ENCODE measurements around the gene NPC1L1. TPM values are rescaled to one million over a fixed set of nuclear protein-coding genes. Genes with fewer than 3 reads are reported as not detected.

Gene NPC1L1
- total and polyA plus RNA-seq, 2 of the 13 experiments (the other 11 are each of a cell fraction or from before 2014, with no cell fraction given) = 4.8 to 14.5 TPM

DNA sequence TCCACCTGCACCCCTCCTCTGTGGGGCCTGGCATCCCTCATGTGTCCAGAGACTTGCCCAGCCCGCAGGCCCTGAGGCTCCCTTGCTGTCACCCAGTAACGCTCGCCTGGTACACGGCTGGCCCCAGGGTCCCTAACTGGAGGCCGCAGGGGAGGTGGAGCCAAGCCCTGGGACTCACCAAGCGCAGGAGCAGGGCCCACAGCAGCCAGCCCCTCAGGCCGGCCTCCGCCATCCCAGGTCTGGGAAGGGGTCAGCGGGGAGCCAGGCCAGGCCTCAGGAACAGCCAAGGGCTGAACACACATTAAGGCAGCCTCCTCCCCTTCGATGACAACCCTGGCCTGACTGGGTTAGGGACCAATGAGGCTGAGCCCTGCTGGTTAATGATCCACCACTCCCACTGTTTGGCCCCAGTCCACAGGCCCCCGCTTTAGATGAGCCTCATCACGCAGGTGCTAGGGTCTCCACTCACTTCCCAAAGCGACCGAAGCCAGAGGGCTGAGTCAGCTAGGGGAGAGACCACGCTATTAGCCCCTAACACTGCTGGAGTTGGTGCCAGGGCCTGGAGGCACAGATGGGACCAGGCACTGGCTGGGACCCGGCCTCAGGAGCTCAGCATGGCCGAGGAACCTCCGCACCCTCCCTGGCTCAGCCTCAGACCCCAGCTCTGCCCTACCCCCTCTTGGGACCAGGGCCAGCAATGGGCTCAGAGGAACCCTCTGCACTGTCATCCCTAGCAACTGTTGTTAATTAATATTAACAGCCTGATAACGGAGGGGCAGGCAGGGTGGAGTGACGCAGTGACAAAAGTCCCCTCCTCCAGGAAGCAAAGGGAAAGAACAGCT lies at the start of gene NPC1L1 (continued):
- TF ChIP-seq, protein P1, sequence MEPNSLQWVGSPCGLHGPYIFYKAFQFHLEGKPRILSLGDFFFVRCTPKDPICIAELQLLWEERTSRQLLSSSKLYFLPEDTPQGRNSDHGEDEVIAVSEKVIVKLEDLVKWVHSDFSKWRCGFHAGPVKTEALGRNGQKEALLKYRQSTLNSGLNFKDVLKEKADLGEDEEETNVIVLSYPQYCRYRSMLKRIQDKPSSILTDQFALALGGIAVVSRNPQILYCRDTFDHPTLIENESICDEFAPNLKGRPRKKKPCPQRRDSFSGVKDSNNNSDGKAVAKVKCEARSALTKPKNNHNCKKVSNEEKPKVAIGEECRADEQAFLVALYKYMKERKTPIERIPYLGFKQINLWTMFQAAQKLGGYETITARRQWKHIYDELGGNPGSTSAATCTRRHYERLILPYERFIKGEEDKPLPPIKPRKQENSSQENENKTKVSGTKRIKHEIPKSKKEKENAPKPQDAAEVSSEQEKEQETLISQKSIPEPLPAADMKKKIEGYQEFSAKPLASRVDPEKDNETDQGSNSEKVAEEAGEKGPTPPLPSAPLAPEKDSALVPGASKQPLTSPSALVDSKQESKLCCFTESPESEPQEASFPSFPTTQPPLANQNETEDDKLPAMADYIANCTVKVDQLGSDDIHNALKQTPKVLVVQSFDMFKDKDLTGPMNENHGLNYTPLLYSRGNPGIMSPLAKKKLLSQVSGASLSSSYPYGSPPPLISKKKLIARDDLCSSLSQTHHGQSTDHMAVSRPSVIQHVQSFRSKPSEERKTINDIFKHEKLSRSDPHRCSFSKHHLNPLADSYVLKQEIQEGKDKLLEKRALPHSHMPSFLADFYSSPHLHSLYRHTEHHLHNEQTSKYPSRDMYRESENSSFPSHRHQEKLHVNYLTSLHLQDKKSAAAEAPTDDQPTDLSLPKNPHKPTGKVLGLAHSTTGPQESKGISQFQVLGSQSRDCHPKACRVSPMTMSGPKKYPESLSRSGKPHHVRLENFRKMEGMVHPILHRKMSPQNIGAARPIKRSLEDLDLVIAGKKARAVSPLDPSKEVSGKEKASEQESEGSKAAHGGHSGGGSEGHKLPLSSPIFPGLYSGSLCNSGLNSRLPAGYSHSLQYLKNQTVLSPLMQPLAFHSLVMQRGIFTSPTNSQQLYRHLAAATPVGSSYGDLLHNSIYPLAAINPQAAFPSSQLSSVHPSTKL (CRISPR knock-in tag; IDR thresholded peaks at IDR 0.05) = no peak
- TF ChIP-seq ZNF205 (CRISPR knock-in tag; IDR thresholded peaks at IDR 0.05) (peak; percentile 38; the same call in 1 of the 2 replicates), ZBTB20 (CRISPR knock-in tag; IDR thresholded peaks at IDR 0.05; ENCODE audit: borderline replicate concordance, low read depth) (peak; percentile 56; the same call in 1 of the 2 replicates), SIN3A (IDR thresholded peaks at IDR 0.05; ENCODE audit: borderline replicate concordance, low read depth, low read length) (peak; percentile 86), MEIS2 (CRISPR knock-in tag; IDR thresholded peaks at IDR 0.05) (0 out of 2 replicates have a peak, but pooled peaks have one; percentile 46), CENPX (CRISPR knock-in tag; IDR thresholded peaks at IDR 0.05) (no peak), ATAD3A (CRISPR knock-in tag; IDR thresholded peaks at IDR 0.05) (no peak), ZNF720 (CRISPR knock-in tag; IDR thresholded peaks at IDR 0.05) (no peak), STAT5B (CRISPR knock-in tag; IDR thresholded peaks at IDR 0.05) (0 out of 2 replicates have a peak, but pooled peaks have one; percentile 38), ZNF484 (CRISPR knock-in tag; IDR thresholded peaks at IDR 0.05; ENCODE audit: borderline replicate concordance, low read depth) (no peak), FOSL1 (CRISPR knock-in tag; IDR thresholded peaks at IDR 0.05; ENCODE audit: borderline replicate concordance) (no peak), ZNF839 (CRISPR knock-in tag; IDR thresholded peaks at IDR 0.05; ENCODE audit: borderline replicate concordance) (no peak), ZNF550 (CRISPR knock-in tag; IDR thresholded peaks at IDR 0.05; ENCODE audit: borderline replicate concordance) (no peak), RFXANK (CRISPR knock-in tag; IDR thresholded peaks at IDR 0.05) (0 out of 2 replicates have a peak, but pooled peaks have one; percentile 81), RELA (CRISPR knock-in tag; IDR thresholded peaks at IDR 0.05) (peak; percentile 75; the same call in 1 of the 2 replicates), ZNF350 (CRISPR knock-in tag; IDR thresholded peaks at IDR 0.05; ENCODE audit: borderline replicate concordance, low read depth) (peak; percentile 55; the same call in 1 of the 2 replicates), NFE2L1 (CRISPR knock-in tag; IDR thresholded peaks at IDR 0.05; ENCODE audit: borderline replicate concordance) (no peak), NFRKB (IDR thresholded peaks at IDR 0.05) (no peak), SIN3B (IDR thresholded peaks at IDR 0.05; ENCODE audit: low read length) (no peak), TEAD3 (CRISPR knock-in tag; optimal IDR thresholded peaks at IDR 0.05; ENCODE audit: borderline replicate concordance) (peak; percentile 72), CCDC6 (CRISPR knock-in tag; IDR thresholded peaks at IDR 0.05) (peak; percentile 67; the same call in 1 of the 2 replicates), SNAI1 (CRISPR knock-in tag; IDR thresholded peaks at IDR 0.05; ENCODE audit: borderline replicate concordance) (no peak), ZNF24 (IDR thresholded peaks at IDR 0.05) (no peak)
- TF ChIP-seq, protein P2, sequence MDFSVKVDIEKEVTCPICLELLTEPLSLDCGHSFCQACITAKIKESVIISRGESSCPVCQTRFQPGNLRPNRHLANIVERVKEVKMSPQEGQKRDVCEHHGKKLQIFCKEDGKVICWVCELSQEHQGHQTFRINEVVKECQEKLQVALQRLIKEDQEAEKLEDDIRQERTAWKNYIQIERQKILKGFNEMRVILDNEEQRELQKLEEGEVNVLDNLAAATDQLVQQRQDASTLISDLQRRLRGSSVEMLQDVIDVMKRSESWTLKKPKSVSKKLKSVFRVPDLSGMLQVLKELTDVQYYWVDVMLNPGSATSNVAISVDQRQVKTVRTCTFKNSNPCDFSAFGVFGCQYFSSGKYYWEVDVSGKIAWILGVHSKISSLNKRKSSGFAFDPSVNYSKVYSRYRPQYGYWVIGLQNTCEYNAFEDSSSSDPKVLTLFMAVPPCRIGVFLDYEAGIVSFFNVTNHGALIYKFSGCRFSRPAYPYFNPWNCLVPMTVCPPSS (IDR thresholded peaks at IDR 0.05) = no peak
- TF ChIP-seq, protein P3, sequence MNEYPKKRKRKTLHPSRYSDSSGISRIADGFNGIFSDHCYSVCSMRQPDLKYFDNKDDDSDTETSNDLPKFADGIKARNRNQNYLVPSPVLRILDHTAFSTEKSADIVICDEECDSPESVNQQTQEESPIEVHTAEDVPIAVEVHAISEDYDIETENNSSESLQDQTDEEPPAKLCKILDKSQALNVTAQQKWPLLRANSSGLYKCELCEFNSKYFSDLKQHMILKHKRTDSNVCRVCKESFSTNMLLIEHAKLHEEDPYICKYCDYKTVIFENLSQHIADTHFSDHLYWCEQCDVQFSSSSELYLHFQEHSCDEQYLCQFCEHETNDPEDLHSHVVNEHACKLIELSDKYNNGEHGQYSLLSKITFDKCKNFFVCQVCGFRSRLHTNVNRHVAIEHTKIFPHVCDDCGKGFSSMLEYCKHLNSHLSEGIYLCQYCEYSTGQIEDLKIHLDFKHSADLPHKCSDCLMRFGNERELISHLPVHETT (CRISPR knock-in tag; conservative IDR thresholded peaks at IDR 0.05) = peak; percentile 38

All from HepG2 (cell line).